H1 (cell line): ENCODE data around the gene WDR49. TPM values are rescaled to one million over a fixed set of nuclear protein-coding genes. Genes with fewer than 3 reads are reported as not detected.

Source experiments
- CTCF ChIA-PET: fragments of 300-600 bp; sonication (Branson Sonifier 250); formaldehyde crosslinking; loops from one replicate; lab custom pipeline; 2021; ENCODE audit not compliant: partially characterized antibody; lab: Charles Lee
- POLR2A ChIA-PET: fragments of 300-600 bp; sonication (Branson Sonifier 250); formaldehyde crosslinking; loops from one replicate; lab custom pipeline; 2021; ENCODE audit warnings: inconsistent platforms; ENCODE audit not compliant: partially characterized antibody; lab: Charles Lee
- DNase-seq, 2 experiments: peaks; one replicate each; pipeline versions ENCODE4 v3.0.0 to v3.0.0-alpha.2; 2010 to 2022; ENCODE audit warnings: low spot score in 2 of 2, low read depth in 1 of 2, mixed read lengths in 1 of 2
- FAIRE-seq: peaks from 2 replicates; lab custom pipeline; 2011; peaks lifted over from hg19 to GRCh38; lab: Jason Lieb, UNC
- H2AFZ ChIP-seq: 2 replicates; pipeline ENCODE4 v1.8.1; 2012; ENCODE audit warnings: low read length, inconsistent platforms
- H2AK5ac ChIP-seq: 2 replicates; pipeline ENCODE4 v1.6.1; 2013; ENCODE audit warnings: low read depth, low read length
- H2BK120ac ChIP-seq: replicated peaks from 2 replicates; pipeline ENCODE3; 2013; ENCODE audit warnings: low read depth, low read length, inconsistent platforms
- H2BK12ac ChIP-seq: 2 replicates; pipeline ENCODE4 v1.6.1; 2013; ENCODE audit warnings: low read depth, low read length
- H2BK15ac ChIP-seq: 2 replicates; pipeline ENCODE4 v1.6.1; 2013; ENCODE audit warnings: low read length
- H2BK20ac ChIP-seq: 2 replicates; pipeline ENCODE4 v1.6.1; 2013; ENCODE audit warnings: low read length
- H2BK5ac ChIP-seq: 2 replicates; pipeline ENCODE4 v1.6.1; 2013; ENCODE audit warnings: low read depth, low read length
- H3K14ac ChIP-seq: 2 replicates; pipeline ENCODE4 v1.6.1; 2013; ENCODE audit warnings: inconsistent platforms; ENCODE audit not compliant: insufficient read length
- H3K18ac ChIP-seq: 2 replicates; pipeline ENCODE4 v1.6.1; 2013; ENCODE audit warnings: low read length; ENCODE audit errors: extremely low read depth
- H3K23ac ChIP-seq: 2 replicates; pipeline ENCODE4 v1.6.1; 2013; ENCODE audit warnings: inconsistent platforms; ENCODE audit not compliant: insufficient read length
- H3K23me2 ChIP-seq: 2 replicates; pipeline ENCODE4 v1.6.1; 2013; ENCODE audit warnings: low read depth, low read length
- H3K27ac ChIP-seq: 2 replicates; pipeline ENCODE4 v1.6.1; 2011; ENCODE audit warnings: low read depth, low read length, inconsistent platforms
- H3K27me3 ChIP-seq, 4 experiments: replicated peaks in 1 of 4; 1 replicate in 1 of 4; 2 replicates in 3 of 4; pipeline versions ENCODE4 v1.6.1 to v1.8.1; 2011 to 2013; ENCODE audit warnings: low read length in 3 of 4, mild to moderate bottlenecking in 3 of 4, inconsistent platforms in 2 of 4, mixed read lengths in 2 of 4, moderate library complexity in 1 of 4; ENCODE audit not compliant: control insufficient read depth in 3 of 4, insufficient read depth in 3 of 4; ENCODE audit errors: extremely low read depth in 1 of 4
- H3K36me3 ChIP-seq, 4 experiments: 2 replicates each; pipeline versions ENCODE4 v1.6.1 to v1.8.1; 2011 to 2013; ENCODE audit warnings: mild to moderate bottlenecking in 4 of 4, low read length in 3 of 4, moderate library complexity in 2 of 4, control low read depth in 1 of 4, inconsistent platforms in 1 of 4; ENCODE audit not compliant: insufficient read depth in 4 of 4, control insufficient read depth in 2 of 4
- H3K4ac ChIP-seq: replicated peaks from 2 replicates; pipeline ENCODE3; 2013; ENCODE audit warnings: low read length, low read depth, mixed read lengths, inconsistent platforms; ENCODE audit not compliant: insufficient read length
- H3K4me1 ChIP-seq, 4 experiments: replicated peaks in 1 of 4; 1 replicate in 1 of 4; 2 replicates in 3 of 4; pipeline versions ENCODE4 v1.6.1 to v1.8.1; 2011 to 2013; ENCODE audit warnings: low read length in 3 of 4, inconsistent platforms in 2 of 4, mixed read lengths in 1 of 4; ENCODE audit not compliant: insufficient read depth in 4 of 4, control insufficient read depth in 3 of 4
- H3K4me2 ChIP-seq, 2 experiments: 2 replicates each; pipeline versions ENCODE4 v1.6.1 to v1.8.1; 2011 to 2013; ENCODE audit warnings: low read depth in 2 of 2, low read length in 2 of 2, control low read depth in 1 of 2, inconsistent platforms in 1 of 2, mild to moderate bottlenecking in 1 of 2; ENCODE audit not compliant: insufficient read depth in 1 of 2
- H3K4me3 ChIP-seq, 4 experiments: fragments of 200-600, 300-600 bp in 1 of 4; sonication (generic), shearing (Covaris generic), sonication (Bioruptor Twin) in 1 of 4; 2 replicates each; pipeline versions ENCODE4 v1.5.1 to v1.8.1; 2011 to 2016; ENCODE audit warnings: low read length in 4 of 4, low read depth in 3 of 4, control low read depth in 2 of 4, inconsistent platforms in 2 of 4, mild to moderate bottlenecking in 2 of 4, mixed read lengths in 1 of 4, moderate library complexity in 1 of 4; ENCODE audit not compliant: insufficient read depth in 2 of 4; ENCODE audit errors: extremely low read depth in 1 of 4
- H3K56ac ChIP-seq: replicated peaks from 2 replicates; pipeline ENCODE3; 2013; ENCODE audit warnings: low read depth, mild to moderate bottlenecking, mixed read lengths, low read length, inconsistent platforms; ENCODE audit not compliant: insufficient read length
- H3K79me1 ChIP-seq: 2 replicates; pipeline ENCODE4 v1.6.1; 2013; ENCODE audit warnings: low read depth, low read length, control low read depth
- H3K79me2 ChIP-seq, 2 experiments: 2 replicates each; pipeline versions ENCODE4 v1.6.1 to v1.8.1; 2012 to 2013; ENCODE audit warnings: low read length in 2 of 2, mild to moderate bottlenecking in 2 of 2, inconsistent platforms in 1 of 2; ENCODE audit not compliant: insufficient read depth in 2 of 2, control insufficient read depth in 1 of 2
- H3K9ac ChIP-seq, 4 experiments: replicated peaks in 1 of 4; 1 replicate in 1 of 4; 2 replicates in 3 of 4; pipeline versions ENCODE4 v1.6.1 to v1.8.1; 2011 to 2013; ENCODE audit warnings: low read depth in 3 of 4, low read length in 3 of 4, control low read depth in 2 of 4, mild to moderate bottlenecking in 2 of 4, moderate library complexity in 2 of 4, inconsistent platforms in 1 of 4; ENCODE audit errors: extremely low read depth in 1 of 4
- H3K9me3 ChIP-seq, 2 experiments: 2 replicates each; pipeline versions ENCODE4 v1.6.1 to v1.8.1; 2012 to 2013; ENCODE audit warnings: mild to moderate bottlenecking in 2 of 2, moderate library complexity in 2 of 2, control low read depth in 1 of 2, inconsistent platforms in 1 of 2, low read depth in 1 of 2, low read length in 1 of 2, mixed read lengths in 1 of 2; ENCODE audit not compliant: insufficient read depth in 2 of 2
- H4K20me1 ChIP-seq, 2 experiments: replicated peaks in 1 of 2; 2 replicates each; pipeline versions ENCODE3 to v1.8.1; 2011 to 2013; ENCODE audit warnings: inconsistent platforms in 2 of 2, low read length in 2 of 2, mild to moderate bottlenecking in 1 of 2; ENCODE audit not compliant: insufficient read depth in 2 of 2, control insufficient read depth in 1 of 2
- H4K5ac ChIP-seq: 2 replicates; pipeline ENCODE4 v1.6.1; 2013; ENCODE audit warnings: low read length, low read depth, mixed read lengths, inconsistent platforms; ENCODE audit not compliant: insufficient read length
- H4K8ac ChIP-seq: 2 replicates; pipeline ENCODE4 v1.8.0; 2013; ENCODE audit warnings: mild to moderate bottlenecking, moderate library complexity, low read length, inconsistent platforms; ENCODE audit not compliant: insufficient read depth; ENCODE audit errors: extremely low read depth
- H4K91ac ChIP-seq: replicated peaks from 2 replicates; pipeline ENCODE3; 2013; ENCODE audit warnings: low read length, mixed read lengths, inconsistent platforms; ENCODE audit not compliant: insufficient read length
- CBX5 ChIP-seq: fragments of 300-800, 300-1000 bp; sonication (generic); IDR thresholded peaks from 2 replicates; pipeline ENCODE4 v1.7.1; 2016; ENCODE audit warnings: antibody characterized with exemption, low read length, low read depth
- CBX8 ChIP-seq: fragments of 300-800, 300-1000 bp; sonication (generic); IDR thresholded peaks from 2 replicates; pipeline ENCODE4 v1.7.1; 2016; ENCODE audit warnings: low read depth, low read length, borderline replicate concordance
- CEBPB ChIP-seq: IDR thresholded peaks from 2 replicates; pipeline ENCODE4 v1.6.1; 2012; ENCODE audit warnings: low read depth, low read length
- EP300 ChIP-seq, 2 experiments: IDR thresholded peaks; 1 replicate in 1 of 2; 2 replicates in 1 of 2; pipeline ENCODE4 v1.6.1; 2011 to 2012; ENCODE audit warnings: low read depth in 2 of 2, low read length in 2 of 2, mild to moderate bottlenecking in 2 of 2, borderline replicate concordance in 1 of 2, inconsistent platforms in 1 of 2, moderate library complexity in 1 of 2
- EZH2 ChIP-seq: fragments of 200-600 bp; sonication (generic); IDR thresholded peaks from 2 replicates; pipeline ENCODE4 v1.7.1; 2012; ENCODE audit warnings: low read depth, mild to moderate bottlenecking, moderate library complexity, low read length, inconsistent platforms; ENCODE audit not compliant: severe bottlenecking
- FOSL1 ChIP-seq: IDR thresholded peaks from 2 replicates; pipeline ENCODE4 v1.6.1; 2011; ENCODE audit warnings: mild to moderate bottlenecking, low read depth, low read length, moderate library complexity; ENCODE audit not compliant: insufficient read depth
- HDAC2 ChIP-seq, 2 experiments: fragments of 300-600 bp in 1 of 2; sonication (generic) in 1 of 2; IDR thresholded peaks; 2 replicates each; pipeline ENCODE4 v1.6.1; 2011 to 2012; ENCODE audit warnings: low read depth in 2 of 2, low read length in 2 of 2, mild to moderate bottlenecking in 2 of 2, moderate library complexity in 2 of 2, borderline replicate concordance in 1 of 2, inconsistent platforms in 1 of 2
- PHF8 ChIP-seq: fragments of 200-600 bp; sonication (generic); conservative IDR thresholded peaks from 2 replicates; pipeline ENCODE4 v1.7.1; 2012; ENCODE audit warnings: low read depth, mild to moderate bottlenecking, inconsistent platforms, low read length, moderate library complexity
- RNF2 ChIP-seq: fragments of 200-900, 300-1000 bp; sonication (generic); IDR thresholded peaks from 2 replicates; pipeline ENCODE4 v1.7.1; 2016; ENCODE audit warnings: borderline replicate concordance, low read depth, mild to moderate bottlenecking, antibody characterized with exemption, low read length; ENCODE audit not compliant: poor library complexity, severe bottlenecking; ENCODE audit errors: missing control alignments
- USF2 ChIP-seq: IDR thresholded peaks from 2 replicates; pipeline ENCODE4 v1.6.1; 2011; ENCODE audit warnings: low read length, improper control_type of control experiment
- WGBS, 2 experiments: shearing (Covaris generic) in 1 of 2; methylation state at CpG; one replicate each; pipeline versions ENCODE4 v1.1.6 to v1.1.7; 2013 to 2015; ENCODE audit warnings: low lambda C conversion rate in 2 of 2, mixed read lengths in 2 of 2, inconsistent platforms in 1 of 2, low coverage in 1 of 2, missing lambda C conversion rate in 1 of 2; ENCODE audit not compliant: insufficient replicate concordance in 2 of 2, insufficient coverage in 1 of 2, insufficient read length in 1 of 2; ENCODE audit errors: extremely low coverage in 1 of 2, missing lambda C conversion rate in 1 of 2; 5-methylcytosine and 5-hydroxymethylcytosine counted together
- polyA plus RNA-seq, 7 experiments: library from polyadenylated mRNA; depleted of rRNA in 3 of 7; stranded (reverse) in 5 of 7; unstranded in 2 of 7; fragments of >200 nt in 5 of 7; fragments of 200-250 nt in 2 of 7; gene quantifications; 1 replicate in 5 of 7; 2 replicates in 1 of 7; 4 replicates in 1 of 7; pipeline versions ENCODE4 v1.2.1 to v1.2.3, GENCODE V29; 2011 to 2013; ENCODE audit warnings: missing spikeins in 2 of 7, mixed read lengths in 2 of 7
- total RNA-seq: library from RNA; stranded (reverse); fragmentation: NEBNext Ultra II Directional; extraction: Animal tissue kit (Norgen Biotek cat#: 25700); gene quantifications from 2 replicates; pipeline ENCODE4 v1.2.1, GENCODE V29; 2021

The WDR49 gene
- total and polyA plus RNA-seq, 2 of the 8 experiments (the other 6 are each of a cell fraction or from before 2014, with no cell fraction given), result 0.50 to 1.7 TPM

- H2BK20ac ChIP-seq, result no peak overlapping the region
- H4K20me1 ChIP-seq, result no peaks in the 10 kb centered on the region
- CTCF ChIA-PET, result interaction anchor here (0.7 kb wide), 1 partner anchor 14 kb away, joined by 3 read pairs; no protein-coding TSS in a partner anchor
- no peak overlapping the region for H4K8ac ChIP-seq
- H3K9me3 ChIP-seq, result no peaks in the 10 kb centered on the region
- H2BK5ac ChIP-seq, result no peak overlapping the region
- no peaks in the 10 kb centered on the region for H3K23me2 ChIP-seq
- H2BK12ac ChIP-seq, result peak overlapping the region; percentile 3; the same call in 1 of the 2 replicates
- H3K79me2 ChIP-seq, result no peaks in the 10 kb centered on the region
- POLR2A ChIA-PET, result no interaction called here
- no peak overlapping the region for H3K4me3 ChIP-seq
- H2BK15ac ChIP-seq, result no peak overlapping the region
- no peak for FAIRE-seq
- DNase-seq, result no peak
- no peak overlapping the region for H3K27ac ChIP-seq
- H2AK5ac ChIP-seq, result no peak overlapping the region
- peaks cover 0 to 1% (median 0%) of the 10 kb centered on the region in 4 experiments; a peak in 1 of 7 replicates for H3K27me3 ChIP-seq
- H2AFZ ChIP-seq, result peak overlapping the region; percentile 66; the same call in 1 of the 2 replicates
- no peak overlapping the region for H3K23ac ChIP-seq
- no peak overlapping the region for H3K4ac ChIP-seq
- no peak overlapping the region for H4K5ac ChIP-seq
- H2BK120ac ChIP-seq, result no peak overlapping the region
- H3K18ac ChIP-seq, result no peak overlapping the region
- H3K56ac ChIP-seq, result no peak overlapping the region
- H3K79me1 ChIP-seq, result no peaks in the 10 kb centered on the region
- H3K36me3 ChIP-seq, result no peaks in the 10 kb centered on the region
- H4K91ac ChIP-seq, result no peak overlapping the region
- H3K4me1 ChIP-seq, result no peaks in the 10 kb centered on the region
- no peak overlapping the region for H3K9ac ChIP-seq
- no peak overlapping the region for H3K14ac ChIP-seq
- H3K4me2 ChIP-seq, result no peak overlapping the region
- WGBS, 2 experiments, result 98% methylated on average over 2 of the region's 2 CpGs; no CpG with 5 or more reads in 1 of the 2 experiments
- TF ChIP-seq RNF2 (no peak), CBX5 (no peak), EZH2 (no peak), FOSL1 (no peak), PHF8 (no peak), CEBPB (no peak), USF2 (no peak), CBX8 (no peak), HDAC2 (IDR thresholded peaks at IDR 0.05; ENCODE audit: borderline replicate concordance in 1 of 2, low read depth in 2 of 2, low read length in 2 of 2) (no peak), EP300 (IDR thresholded peaks at IDR 0.05; ENCODE audit: borderline replicate concordance in 1 of 2, low read depth in 2 of 2, low read length in 2 of 2) (no peak)
Measured at GRCh38 chr3:167520266-167521005, 133.3 kb downstream of the WDR49 start.
